Measurements from ENCODE around the gene SLC17A1.
"Not testable (repeated sequence)": the region's sequence is repeated elsewhere in the genome, so short reads cannot be mapped to it uniquely, and the experiment has no call there.

SLC17A1 gene

GRCh38 chr6:25756382-25757363 is 75.2 kb downstream of the SLC17A1 start:
- DNase-seq: no peak

- DNase-seq: no peak
These were observed 76.4 kb downstream of the SLC17A1 start for GRCh38 chr6:25755483-25755882.

- DNase-seq: no peak
These were observed 77.3 kb downstream of the SLC17A1 start, which contains the start of gene SLC17A4 for GRCh38 chr6:25754535-25754934. Gene SLC17A4 (plus strand): TSS chr6:25754742. CDS start chr6:25761963, 7,221 bp downstream.

- DNase-seq: no peak
These were observed 78.8 kb downstream of the SLC17A1 start for GRCh38 chr6:25753079-25753478.

- DNase-seq: no peak
These were observed 80.9 kb downstream of the SLC17A1 start for GRCh38 chr6:25750906-25751305.

GRCh38 chr6:25749837-25750236 is 82.0 kb downstream of the SLC17A1 start:
- DNase-seq: no peak

- not testable (repeated sequence) for DNase-seq
These were observed 83.0 kb downstream of the SLC17A1 start for GRCh38 chr6:25748601-25749517.

- DNase-seq: no peak
These were observed 83.8 kb downstream of the SLC17A1 start for GRCh38 chr6:25748049-25748448.

- no peak for DNase-seq
These were observed 84.4 kb downstream of the SLC17A1 start for GRCh38 chr6:25747477-25747876.

- DNase-seq: no peak
These were observed 84.9 kb downstream of the SLC17A1 start for GRCh38 chr6:25746968-25747367.

GRCh38 chr6:25745836-25746235 is 86.0 kb downstream of the SLC17A1 start:
- DNase-seq: no peak

GRCh38 chr6:25743868-25744267 is 88.0 kb downstream of the SLC17A1 start:
- no peak for DNase-seq

GRCh38 chr6:25735261-25735660 is 96.6 kb downstream of the SLC17A1 start:
- no peak for DNase-seq
